ENCODE data around the gene SLMAP. TPM values are rescaled to one million over a fixed set of nuclear protein-coding genes. Genes with fewer than 3 reads are reported as not detected.

The SLMAP gene
- total and polyA plus RNA-seq, 2 of the 13 experiments (the other 11 are each of a cell fraction or from before 2014, with no cell fraction given) = 24.0 to 48.3 TPM

GRCh38 chr3:57974796-57975388 lies 218.8 kb downstream of the SLMAP start (continued):
- TF ChIP-seq ZBTB44 (CRISPR knock-in tag; IDR thresholded peaks at IDR 0.05) (no peak), ZBTB26 (CRISPR knock-in tag; IDR thresholded peaks at IDR 0.05; ENCODE audit: borderline replicate concordance) (no peak), ZNF724P (CRISPR knock-in tag; IDR thresholded peaks at IDR 0.05; ENCODE audit: borderline replicate concordance) (no peak), KDM5A (IDR thresholded peaks at IDR 0.05; ENCODE audit: borderline replicate concordance, low read length) (no peak), WIZ (CRISPR knock-in tag; IDR thresholded peaks at IDR 0.05) (no peak), ZNF275 (CRISPR knock-in tag; IDR thresholded peaks at IDR 0.05; ENCODE audit: borderline replicate concordance) (no peak), MLX (CRISPR knock-in tag; IDR thresholded peaks at IDR 0.05) (no peak), KDM4B (CRISPR knock-in tag; IDR thresholded peaks at IDR 0.05) (no peak), ZNF614 (CRISPR knock-in tag; IDR thresholded peaks at IDR 0.05; ENCODE audit: borderline replicate concordance) (peak; percentile 63; the same call in 1 of the 2 replicates), ATRX (CRISPR knock-in tag; IDR thresholded peaks at IDR 0.05; ENCODE audit: borderline replicate concordance) (no peak), PHF8 (CRISPR knock-in tag; IDR thresholded peaks at IDR 0.05) (no peak), MBNL3 (CRISPR knock-in tag; conservative IDR thresholded peaks at IDR 0.05) (no peak), ZNF382 (CRISPR knock-in tag; IDR thresholded peaks at IDR 0.05; ENCODE audit: borderline replicate concordance) (no peak), ZBTB37 (CRISPR knock-in tag; IDR thresholded peaks at IDR 0.05) (no peak), ZMAT5 (CRISPR knock-in tag; IDR thresholded peaks at IDR 0.05; ENCODE audit: borderline replicate concordance, low read depth) (no peak), ZNF607 (CRISPR knock-in tag; IDR thresholded peaks at IDR 0.05; ENCODE audit: borderline replicate concordance) (no peak), FOXK1 (CRISPR knock-in tag; IDR thresholded peaks at IDR 0.05; ENCODE audit: borderline replicate concordance, low read depth) (peak; percentile 54; the same call in 1 of the 2 replicates), ZNF530 (CRISPR knock-in tag; IDR thresholded peaks at IDR 0.05; ENCODE audit: low read depth) (no peak), POLR2AphosphoS2 (IDR thresholded peaks at IDR 0.05; ENCODE audit: low read depth, low read length) (no peak), MTF1 (CRISPR knock-in tag; IDR thresholded peaks at IDR 0.05) (no peak), NR2F2 (IDR thresholded peaks at IDR 0.05; ENCODE audit: borderline replicate concordance, low read depth) (peak; percentile 68)
